ENCODE data around the gene AKAP10. TPM values are rescaled to one million over a fixed set of nuclear protein-coding genes. Genes with fewer than 3 reads are reported as not detected.

The AKAP10 gene
- total and polyA plus RNA-seq, 2 of the 4 experiments (the other 2 are of a cell fraction): 12.7 to 18.6 TPM

- H4K8ac ChIP-seq (ENCODE audit: low read depth in 2 of 2, low read length in 2 of 2): no peak overlapping the region
- TF ChIP-seq CTCF (conservative IDR thresholded peaks at IDR 0.05; ENCODE audit: low read depth, low read length): no peak
- TF ChIP-seq RAD21 (IDR thresholded peaks at IDR 0.05; ENCODE audit: low read length): no peak
- no peak for TF ChIP-seq NFE2L2 (IDR thresholded peaks at IDR 0.05; ENCODE audit: low read depth, low read length)
- TF ChIP-seq FOS (IDR thresholded peaks at IDR 0.05; ENCODE audit: low read depth, low read length): no peak
- TF ChIP-seq MAZ (IDR thresholded peaks at IDR 0.05; ENCODE audit: borderline replicate concordance, low read depth, low read length): no peak
- TF ChIP-seq MAFK (IDR thresholded peaks at IDR 0.05; ENCODE audit: low read depth, low read length): no peak
- no peak for TF ChIP-seq SMC3 (IDR thresholded peaks at IDR 0.05; ENCODE audit: low read depth, low read length)
- TF ChIP-seq BHLHE40 (IDR thresholded peaks at IDR 0.05; ENCODE audit: low read depth, low read length): no peak
- no peak for TF ChIP-seq POLR2A (IDR thresholded peaks at IDR 0.05; ENCODE audit: low read depth, low read length)
- no peak for TF ChIP-seq MXI1 (IDR thresholded peaks at IDR 0.05; ENCODE audit: borderline replicate concordance, low read depth, low read length)
- no peak for TF ChIP-seq RFX5 (IDR thresholded peaks at IDR 0.05; ENCODE audit: low read depth, low read length)
- no peak for TF ChIP-seq RCOR1 (IDR thresholded peaks at IDR 0.05; ENCODE audit: insufficient replicate concordance, low read length)
- TF ChIP-seq USF2 (IDR thresholded peaks at IDR 0.05; ENCODE audit: low read depth, low read length): no peak
- no peak for TF ChIP-seq CEBPB (IDR thresholded peaks at IDR 0.05; ENCODE audit: low read depth, low read length)
- no peak for TF ChIP-seq ELK1 (IDR thresholded peaks at IDR 0.05; ENCODE audit: borderline replicate concordance, low read depth, low read length)
- TF ChIP-seq CHD1 (IDR thresholded peaks at IDR 0.05; ENCODE audit: low read depth, low read length): no peak
- ChIA-PET CTCF (no interaction called here), POLR2A (ENCODE audit: unreplicated experiment) (no interaction called here)
- H2BK15ac ChIP-seq (ENCODE audit: low read depth, low read length): no peak overlapping the region
- H3K36me3 ChIP-seq (ENCODE audit: control insufficient read depth, insufficient read depth, low read length): no peaks in the 10 kb centered on the region
- H2BK120ac ChIP-seq (ENCODE audit: low read depth, low read length): no peak overlapping the region
- H3K18ac ChIP-seq (ENCODE audit: low read depth, low read length): no peak overlapping the region
- BruUV-seq (replicated peaks): no TSS peak
- ATAC-seq (ENCODE audit: low read depth): no peak
- no peak overlapping the region for H3K4me2 ChIP-seq (ENCODE audit: low read depth, low read length)
- H3K23ac ChIP-seq (ENCODE audit: low read depth, low read length): no peak overlapping the region
- intact Hi-C loops (cut with micrococcal nuclease): no loop called here
- in situ Hi-C loops (cut with MboI; ENCODE audit: low sequenced_read_pairs): no loop called here
- H4K5ac ChIP-seq (ENCODE audit: low read depth, low read length): no peak overlapping the region
- no peak overlapping the region for H3K4me3 ChIP-seq (ENCODE audit: insufficient read depth, low read depth, low read length)
- H3K9me3 ChIP-seq (ENCODE audit: control insufficient read depth, insufficient read depth, low read length): no peaks in the 10 kb centered on the region
- H2AFZ ChIP-seq (replicated peaks; ENCODE audit: low read length, poor library complexity): no peak overlapping the region
- H3K4ac ChIP-seq (ENCODE audit: low read depth, low read length): no peak overlapping the region
- H3K27me3 ChIP-seq (ENCODE audit: control insufficient read depth, insufficient read depth, low read length): peaks cover 12% of the 10 kb centered on the region
- no peak overlapping the region for H2BK5ac ChIP-seq (ENCODE audit: low read depth, low read length, poor library complexity, severe bottlenecking)
- DNase-seq: no peak
- H3K14ac ChIP-seq (replicated peaks; ENCODE audit: low read depth, low read length): no peak overlapping the region
- no peak overlapping the region for H3K27ac ChIP-seq (ENCODE audit: insufficient read depth, low read length)
- H3K9me1 ChIP-seq (ENCODE audit: insufficient read depth, low read length): no peaks in the 10 kb centered on the region
- no peaks in the 10 kb centered on the region for H3K4me1 ChIP-seq (ENCODE audit: control insufficient read depth, insufficient read depth, low read length)
- no peak overlapping the region for H2AK9ac ChIP-seq (replicated peaks; ENCODE audit: low read depth, low read length, poor library complexity)
- no peak overlapping the region for H4K91ac ChIP-seq (ENCODE audit: insufficient read depth, low read depth, low read length)
- H4K20me1 ChIP-seq (ENCODE audit: insufficient read depth, low read length): no peaks in the 10 kb centered on the region
- H3K9ac ChIP-seq (ENCODE audit: low read depth, low read length): no peak overlapping the region
- H3K56ac ChIP-seq (ENCODE audit: extremely low read depth, insufficient read depth, low read length): no peak overlapping the region
- no CpG with 5 or more reads among the region's 6 CpGs for WGBS, 2 experiments (ENCODE audit: extremely low coverage in 2 of 2, insufficient read length in 1 of 2)
- dilution Hi-C loops (cut with HindIII; ENCODE audit: low sequenced_read_pairs, unreplicated experiment): no loop called here
- no peak overlapping the region for H2BK20ac ChIP-seq (ENCODE audit: low read depth, low read length)
- no peaks in the 10 kb centered on the region for H3K79me1 ChIP-seq (ENCODE audit: low read depth in 1 of 2, low read length in 2 of 2)
- no peak overlapping the region for H2AK5ac ChIP-seq (ENCODE audit: low read depth, low read length)
These were observed 100.2 kb downstream of the AKAP10 start for GRCh38 chr17:19877364-19877945.
